Calu3 (cell line): ENCODE measurements around the gene ARHGEF2. TPM values are rescaled to one million over a fixed set of nuclear protein-coding genes. Genes with fewer than 3 reads are reported as not detected.

Experiments
- BruUV-seq: library from RNA; stranded (reverse); fragments of 400-500 nt; replicated peaks from 2 replicates; lab custom pipeline; 2021; lab: Mats Ljungman, UMichigan
- CTCF ChIA-PET: fragments of 300-600 bp; sonication (Branson Sonifier 250); formaldehyde crosslinking; loops from one replicate; lab custom pipeline; 2022; ENCODE audit warnings: antibody characterized with exemption; lab: Charles Lee
- DNase-seq: peaks from one replicate; pipeline ENCODE4 v3.0.0; 2022
- H3K27ac Mint-ChIP-seq: one replicate; pipeline ENCODE4 v1.8.0; 2022; ENCODE audit warnings: mixed read lengths; ENCODE audit not compliant: unreplicated experiment
- H3K27me3 Mint-ChIP-seq: one replicate; pipeline ENCODE4 v1.8.0; 2022; ENCODE audit warnings: mixed read lengths; ENCODE audit not compliant: unreplicated experiment
- H3K36me3 Mint-ChIP-seq: one replicate; pipeline ENCODE4 v1.8.0; 2022; ENCODE audit warnings: mild to moderate bottlenecking, moderate library complexity, mixed read lengths; ENCODE audit not compliant: insufficient read depth, unreplicated experiment
- H3K4me1 Mint-ChIP-seq: one replicate; pipeline ENCODE4 v1.8.0; 2022; ENCODE audit warnings: mild to moderate bottlenecking, low read depth, mixed read lengths; ENCODE audit not compliant: unreplicated experiment
- H3K4me3 Mint-ChIP-seq: one replicate; pipeline ENCODE4 v1.8.0; 2022; ENCODE audit warnings: mild to moderate bottlenecking, low read depth, moderate library complexity, mixed read lengths; ENCODE audit not compliant: unreplicated experiment
- H3K9me3 Mint-ChIP-seq: one replicate; pipeline ENCODE4 v1.8.0; 2022; ENCODE audit warnings: low read depth, mixed read lengths; ENCODE audit not compliant: unreplicated experiment
- intact Hi-C: fragments of 100-400 bp; cut with micrococcal nuclease; formaldehyde crosslinking; loops from one replicate; pipeline ENCODE4 v1.10.0; 2022; ENCODE audit not compliant: unreplicated experiment
- total RNA-seq: library from RNA; stranded (reverse); gene quantifications from 2 replicates; pipeline ENCODE4 v1.2.3, GENCODE V29; 2022
- TF ChIP-seq, protein P1 (sequence below): fragments of 200-600 bp; IDR thresholded peaks from one replicate; pipeline ENCODE4 v1.8.0; 2022; ENCODE audit warnings: antibody characterized with exemption; ENCODE audit not compliant: unreplicated experiment

The ARHGEF2 gene
- total RNA-seq, 1 experiment from 2014 or later = 97.6 TPM

DNA sequence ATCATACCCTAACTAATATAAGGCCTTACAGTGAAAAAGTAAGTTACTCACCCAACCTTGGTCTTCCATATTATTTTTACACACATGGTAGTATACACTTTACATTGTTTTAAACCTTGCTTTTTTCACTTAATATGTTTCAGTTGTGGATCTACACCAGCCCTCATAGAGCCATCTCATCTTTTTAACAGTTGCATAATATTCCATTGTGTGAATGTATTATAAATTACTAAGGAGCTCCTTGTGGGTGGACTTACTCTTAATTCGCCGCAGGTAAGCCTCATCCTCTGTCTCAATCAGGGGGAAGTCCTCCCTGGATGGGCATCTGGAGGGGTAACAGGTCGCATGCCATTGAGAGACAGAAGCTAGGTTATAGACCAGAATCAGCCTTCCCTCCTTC, 23.7 kb downstream of the ARHGEF2 start:
- intact Hi-C loops = no loop called here
- no peaks in the 10 kb centered on the region for H3K9me3 Mint-ChIP-seq
- BruUV-seq = no TSS peak
- CTCF ChIA-PET = interaction anchor here (0.6 to 0.9 kb wide), 3 partner anchors 23 to 1032 kb away, joined by 3 to 4 read pairs (median 3); no protein-coding TSS in a partner anchor
- no peaks in the 10 kb centered on the region for H3K27me3 Mint-ChIP-seq
- H3K4me3 Mint-ChIP-seq = no peak overlapping the region
- no peaks in the 10 kb centered on the region for H3K4me1 Mint-ChIP-seq
- H3K36me3 Mint-ChIP-seq = peaks cover 82% of the 10 kb centered on the region
- TF ChIP-seq, protein P1, sequence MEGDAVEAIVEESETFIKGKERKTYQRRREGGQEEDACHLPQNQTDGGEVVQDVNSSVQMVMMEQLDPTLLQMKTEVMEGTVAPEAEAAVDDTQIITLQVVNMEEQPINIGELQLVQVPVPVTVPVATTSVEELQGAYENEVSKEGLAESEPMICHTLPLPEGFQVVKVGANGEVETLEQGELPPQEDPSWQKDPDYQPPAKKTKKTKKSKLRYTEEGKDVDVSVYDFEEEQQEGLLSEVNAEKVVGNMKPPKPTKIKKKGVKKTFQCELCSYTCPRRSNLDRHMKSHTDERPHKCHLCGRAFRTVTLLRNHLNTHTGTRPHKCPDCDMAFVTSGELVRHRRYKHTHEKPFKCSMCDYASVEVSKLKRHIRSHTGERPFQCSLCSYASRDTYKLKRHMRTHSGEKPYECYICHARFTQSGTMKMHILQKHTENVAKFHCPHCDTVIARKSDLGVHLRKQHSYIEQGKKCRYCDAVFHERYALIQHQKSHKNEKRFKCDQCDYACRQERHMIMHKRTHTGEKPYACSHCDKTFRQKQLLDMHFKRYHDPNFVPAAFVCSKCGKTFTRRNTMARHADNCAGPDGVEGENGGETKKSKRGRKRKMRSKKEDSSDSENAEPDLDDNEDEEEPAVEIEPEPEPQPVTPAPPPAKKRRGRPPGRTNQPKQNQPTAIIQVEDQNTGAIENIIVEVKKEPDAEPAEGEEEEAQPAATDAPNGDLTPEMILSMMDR = no peak
- DNase-seq = no peak
- no peak overlapping the region for H3K27ac Mint-ChIP-seq

DNA sequence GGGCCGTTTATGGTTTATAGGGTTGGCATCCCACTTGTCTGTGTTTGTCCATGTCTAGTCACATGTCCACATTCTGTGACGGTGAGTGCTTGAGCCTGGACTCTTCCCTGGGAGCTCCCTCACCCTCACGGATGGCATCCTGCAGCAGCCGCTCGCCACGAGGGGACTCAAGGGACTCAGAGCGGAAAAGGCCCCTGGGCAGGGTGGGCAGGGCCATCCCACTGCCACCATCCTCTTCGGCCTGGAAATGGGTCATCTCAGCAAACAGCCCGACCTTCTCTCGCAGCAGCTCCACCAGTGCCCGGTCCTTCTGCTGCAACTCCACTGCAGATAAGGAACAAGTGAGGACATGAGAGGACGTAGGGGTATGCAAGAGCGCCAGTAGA, 25.8 kb downstream of the ARHGEF2 start:
- TF ChIP-seq, protein P1 = no peak
- H3K27ac Mint-ChIP-seq = no peak overlapping the region
- DNase-seq = no peak
- H3K27me3 Mint-ChIP-seq = no peaks in the 10 kb centered on the region
- intact Hi-C loops = no loop called here
- CTCF ChIA-PET = no interaction called here
- H3K4me3 Mint-ChIP-seq = no peak overlapping the region
- H3K9me3 Mint-ChIP-seq = no peaks in the 10 kb centered on the region
- H3K4me1 Mint-ChIP-seq = no peaks in the 10 kb centered on the region
- no TSS peak for BruUV-seq
- H3K36me3 Mint-ChIP-seq = peaks cover 97% of the 10 kb centered on the region

DNA sequence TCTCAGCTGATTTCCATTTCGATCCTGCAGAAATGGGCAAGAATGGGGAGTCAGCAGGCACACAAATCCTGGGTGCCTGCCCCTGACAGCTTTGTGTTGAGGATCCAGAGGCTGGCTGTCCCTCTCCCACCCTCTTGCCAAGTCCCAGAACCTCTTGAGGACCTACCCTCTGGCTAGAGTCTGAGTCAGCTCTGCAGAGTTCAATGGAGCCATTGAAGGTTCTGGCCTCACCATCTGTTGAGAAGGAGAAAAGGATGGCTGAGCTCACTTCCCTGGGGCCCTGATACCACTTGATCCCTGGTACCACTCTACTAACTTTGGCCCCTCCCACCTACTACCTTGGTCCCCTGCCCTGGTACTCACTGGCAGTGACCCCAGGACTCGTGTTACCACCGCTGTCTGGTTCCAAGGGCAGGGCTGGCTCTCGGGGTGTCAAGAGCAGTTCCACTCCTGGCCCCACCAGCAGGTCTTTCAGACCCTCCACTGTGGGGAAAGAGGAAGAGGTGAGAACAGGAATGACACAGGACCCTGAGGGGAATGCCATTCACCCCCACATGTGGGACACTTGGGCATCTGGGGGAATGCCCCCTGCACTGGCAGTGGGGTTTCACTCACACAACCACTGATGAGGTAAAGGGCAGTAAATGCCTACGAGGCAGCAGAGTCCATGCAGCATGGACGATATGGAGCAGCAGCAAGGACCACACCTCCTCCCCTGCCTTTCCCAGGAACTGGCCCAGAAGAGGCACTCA, 26.4 kb downstream of the ARHGEF2 start:
- no peak for DNase-seq
- TF ChIP-seq, protein P1 = no peak
- intact Hi-C loops = no loop called here
- CTCF ChIA-PET = no interaction called here
- peaks cover 96% of the 10 kb centered on the region for H3K36me3 Mint-ChIP-seq
- no peaks in the 10 kb centered on the region for H3K9me3 Mint-ChIP-seq
- no peaks in the 10 kb centered on the region for H3K4me1 Mint-ChIP-seq
- H3K27ac Mint-ChIP-seq = no peak overlapping the region
- H3K27me3 Mint-ChIP-seq = no peaks in the 10 kb centered on the region
- H3K4me3 Mint-ChIP-seq = no peak overlapping the region
- BruUV-seq = no TSS peak

DNA sequence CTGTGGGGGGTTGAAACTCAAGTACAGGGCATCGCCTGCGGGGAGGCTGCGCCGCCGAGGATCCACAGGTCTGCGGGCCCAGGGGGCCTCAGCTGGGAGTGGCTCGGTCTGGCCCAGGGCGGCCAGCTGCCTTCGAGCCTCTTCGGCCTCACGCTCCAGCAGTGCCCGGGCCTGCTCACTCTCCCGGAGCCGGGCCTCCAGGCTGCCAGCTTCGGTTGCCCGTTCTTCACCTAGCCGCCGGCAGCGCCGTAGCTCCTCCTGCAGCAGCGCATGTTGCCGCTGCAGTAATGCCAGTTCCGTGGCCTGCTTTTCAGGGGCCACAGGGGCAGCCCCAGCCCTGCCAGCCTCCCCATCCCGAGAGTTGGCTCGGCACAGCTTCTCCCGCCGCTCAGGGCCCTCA, 27.5 kb downstream of the ARHGEF2 start:
- DNase-seq = no peak
- Mint-ChIP-seq H3K27ac (no peak overlapping the region), H3K36me3 (peaks cover 97% of the 10 kb centered on the region), H3K4me1 (peaks cover 8% of the 10 kb centered on the region), H3K27me3 (no peaks in the 10 kb centered on the region), H3K9me3 (no peaks in the 10 kb centered on the region), H3K4me3 (no peak overlapping the region)
- CTCF ChIA-PET = no interaction called here
- TF ChIP-seq, protein P1 = no peak
- intact Hi-C loops = no loop called here
- BruUV-seq = no TSS peak
